Esophagus muscularis mucosa (tissue), 4 donors: ENCODE results near the gene UPK3BL2.
"Not testable (repeated sequence)": the region's sequence is repeated elsewhere in the genome, so short reads cannot be mapped to it uniquely, and the experiment has no call there.

Experiments used
- EP300 ChIP-seq: sonication (generic); formaldehyde crosslinking; IDR thresholded peaks from one replicate; pipeline ENCODE4 v1.6.1; 2017; ENCODE audit warnings: antibody characterized with exemption
- POLR2A ChIP-seq: fragments of 450-650 bp; IDR thresholded peaks from one replicate; pipeline ENCODE4 v1.6.1; 2017; ENCODE audit warnings: antibody characterized with exemption, moderate library complexity, mild to moderate bottlenecking, low read depth
- TF ChIP-seq, protein P1 (sequence below), 3 experiments: fragments of 200-600 bp in 2 of 3; fragments of 450-650 bp in 1 of 3; sonication (generic) in 2 of 3; IDR thresholded peaks; one replicate each; pipeline ENCODE4 v1.5.1; 2017 to 2019; ENCODE audit warnings: antibody characterized with exemption in 3 of 3, mild to moderate bottlenecking in 2 of 3, moderate library complexity in 1 of 3

- TF ChIP-seq, protein P1, sequence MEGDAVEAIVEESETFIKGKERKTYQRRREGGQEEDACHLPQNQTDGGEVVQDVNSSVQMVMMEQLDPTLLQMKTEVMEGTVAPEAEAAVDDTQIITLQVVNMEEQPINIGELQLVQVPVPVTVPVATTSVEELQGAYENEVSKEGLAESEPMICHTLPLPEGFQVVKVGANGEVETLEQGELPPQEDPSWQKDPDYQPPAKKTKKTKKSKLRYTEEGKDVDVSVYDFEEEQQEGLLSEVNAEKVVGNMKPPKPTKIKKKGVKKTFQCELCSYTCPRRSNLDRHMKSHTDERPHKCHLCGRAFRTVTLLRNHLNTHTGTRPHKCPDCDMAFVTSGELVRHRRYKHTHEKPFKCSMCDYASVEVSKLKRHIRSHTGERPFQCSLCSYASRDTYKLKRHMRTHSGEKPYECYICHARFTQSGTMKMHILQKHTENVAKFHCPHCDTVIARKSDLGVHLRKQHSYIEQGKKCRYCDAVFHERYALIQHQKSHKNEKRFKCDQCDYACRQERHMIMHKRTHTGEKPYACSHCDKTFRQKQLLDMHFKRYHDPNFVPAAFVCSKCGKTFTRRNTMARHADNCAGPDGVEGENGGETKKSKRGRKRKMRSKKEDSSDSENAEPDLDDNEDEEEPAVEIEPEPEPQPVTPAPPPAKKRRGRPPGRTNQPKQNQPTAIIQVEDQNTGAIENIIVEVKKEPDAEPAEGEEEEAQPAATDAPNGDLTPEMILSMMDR (IDR thresholded peaks at IDR 0.05) = not testable (repeated sequence)
- TF ChIP-seq POLR2A, EP300: not testable (repeated sequence)
Measured at GRCh38 chr7:102592477-102593019, 49.1 kb upstream of the UPK3BL2 start.
